ENCODE measurements around the gene GALM.
"Not testable (repeated sequence)": the region's sequence is repeated elsewhere in the genome, so short reads cannot be mapped to it uniquely, and the experiment has no call there.

The GALM gene

GRCh38 chr2:38754506-38754905 is 88.6 kb downstream of the GALM start:
- H3K27ac ChIP-seq: no peak overlapping the region
- no peak for DNase-seq (ENCODE audit: low spot score)
- TF ChIP-seq CTCF (conservative IDR thresholded peaks at IDR 0.05; ENCODE audit: low read depth): no peak
- ChIA-PET POLR2A (ENCODE audit: low non-redundant PET) (no interaction called here), CTCF (no interaction called here)

GRCh38 chr2:38755891-38756290 is 90.0 kb downstream of the GALM start:
- H3K27ac ChIP-seq; DNase-seq (ENCODE audit: low spot score); CTCF ChIA-PET; POLR2A ChIA-PET (ENCODE audit: low non-redundant PET): not testable (repeated sequence)

GRCh38 chr2:38763228-38763627 is 97.3 kb downstream of the GALM start:
- H3K27ac ChIP-seq: no peak overlapping the region
- ChIA-PET POLR2A (ENCODE audit: low non-redundant PET) (interaction anchor here (0.6 to 1.1 kb wide), 2 partner anchors 12 to 17 kb away, joined by 4 to 11 read pairs; partner anchors contain the start of gene SRSF7), CTCF (no interaction called here)
- no peak for DNase-seq (ENCODE audit: low spot score)
- no peak for TF ChIP-seq CTCF (conservative IDR thresholded peaks at IDR 0.05; ENCODE audit: low read depth)

GRCh38 chr2:38763728-38764127 is 97.8 kb downstream of the GALM start:
- H3K27ac ChIP-seq: no peak overlapping the region
- DNase-seq (ENCODE audit: low spot score): no peak
- POLR2A ChIA-PET (ENCODE audit: low non-redundant PET): interaction anchor here (1.1 kb wide), 1 partner anchor 12 kb away, joined by 4 read pairs; the partner anchor contains the start of gene SRSF7
- TF ChIP-seq CTCF (conservative IDR thresholded peaks at IDR 0.05; ENCODE audit: low read depth): no peak
- CTCF ChIA-PET: no interaction called here

GRCh38 chr2:38765149-38765548 is 99.2 kb downstream of the GALM start:
- POLR2A ChIA-PET (ENCODE audit: low non-redundant PET): no interaction called here
- H3K27ac ChIP-seq: no peak overlapping the region
- no peak for TF ChIP-seq CTCF (conservative IDR thresholded peaks at IDR 0.05; ENCODE audit: low read depth)
- peak; percentile 64 for DNase-seq (ENCODE audit: low spot score)
- CTCF ChIA-PET: no interaction called here

GRCh38 chr2:38765551-38765950 is 99.6 kb downstream of the GALM start:
- DNase-seq (ENCODE audit: low spot score): no peak
- CTCF ChIA-PET: interaction anchor here (0.5 kb wide), 1 partner anchor 8 kb away, joined by 3 read pairs; no protein-coding TSS in a partner anchor
- TF ChIP-seq CTCF (conservative IDR thresholded peaks at IDR 0.05; ENCODE audit: low read depth): no peak
- POLR2A ChIA-PET (ENCODE audit: low non-redundant PET): no interaction called here
- peak overlapping the region; percentile 59; the same call in 1 of the 2 replicates for H3K27ac ChIP-seq

GRCh38 chr2:38771632-38772031 is 105.7 kb downstream of the GALM start:
- no peak for DNase-seq (ENCODE audit: low spot score)

More at GRCh38 chr2:38771632-38772031, 105.7 kb downstream of the GALM start:
- CTCF ChIA-PET: no interaction called here
- H3K27ac ChIP-seq: no peak overlapping the region
- POLR2A ChIA-PET (ENCODE audit: low non-redundant PET): no interaction called here
- TF ChIP-seq CTCF (conservative IDR thresholded peaks at IDR 0.05; ENCODE audit: low read depth): no peak
